Keratinocyte (primary cell): ENCODE measurements around the gene ABCA3.

Experiments used
- EZH2 ChIP-seq: IDR thresholded peaks from one replicate; pipeline ENCODE4 v1.6.1; 2012; ENCODE audit warnings: inconsistent platforms, mild to moderate bottlenecking, low read length, moderate library complexity
- TF ChIP-seq, protein P1 (sequence below), 3 experiments: IDR thresholded peaks in 1 of 3; conservative IDR thresholded peaks in 1 of 3; optimal IDR thresholded peaks in 1 of 3; 2 replicates in 2 of 3; 3 replicates in 1 of 3; pipeline versions ENCODE3 to v1.5.1; 2011; ENCODE audit warnings: low read length in 3 of 3, mild to moderate bottlenecking in 3 of 3, moderate library complexity in 2 of 3, control low read depth in 1 of 3, inconsistent platforms in 1 of 3; ENCODE audit not compliant: insufficient read depth in 2 of 3; ENCODE audit errors: extremely low read depth in 1 of 3

DNA sequence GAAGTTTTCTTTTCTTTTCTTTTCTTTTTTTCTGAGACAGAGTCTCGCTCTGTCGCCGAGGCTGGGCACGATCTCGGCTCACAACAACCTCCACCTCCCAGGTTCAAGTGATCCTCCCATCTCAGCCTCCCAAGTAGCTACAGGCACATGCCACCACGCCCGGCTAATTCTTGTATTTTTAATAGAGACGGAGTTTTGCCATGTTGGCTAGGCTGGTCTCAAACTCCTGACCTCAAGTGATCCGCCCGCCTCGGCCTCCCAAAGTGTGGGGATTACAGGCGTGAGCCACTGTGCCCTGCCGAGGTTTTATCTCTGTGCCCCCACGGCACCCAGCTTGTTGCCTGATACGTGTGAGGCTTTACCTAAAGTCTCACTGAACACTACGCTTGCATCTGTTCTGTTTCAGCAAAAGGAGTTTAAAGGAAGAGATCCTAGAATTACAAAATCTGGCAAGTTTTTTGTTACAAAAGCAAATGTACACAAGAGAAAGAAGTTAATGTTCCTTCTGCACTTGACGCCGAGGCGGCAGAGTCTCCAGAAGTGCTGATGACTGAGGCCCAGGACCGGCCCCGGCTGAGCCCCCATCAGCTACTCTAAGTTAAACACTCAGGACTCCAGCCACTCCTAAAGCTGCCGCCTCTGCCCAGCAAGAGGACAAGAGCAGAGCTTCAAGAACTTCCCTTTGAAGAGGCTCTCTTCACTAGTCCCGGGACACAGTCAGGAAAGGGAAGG lies 9.2 kb downstream of the ABCA3 start:
- TF ChIP-seq EZH2 = no peak
- TF ChIP-seq, protein P1, sequence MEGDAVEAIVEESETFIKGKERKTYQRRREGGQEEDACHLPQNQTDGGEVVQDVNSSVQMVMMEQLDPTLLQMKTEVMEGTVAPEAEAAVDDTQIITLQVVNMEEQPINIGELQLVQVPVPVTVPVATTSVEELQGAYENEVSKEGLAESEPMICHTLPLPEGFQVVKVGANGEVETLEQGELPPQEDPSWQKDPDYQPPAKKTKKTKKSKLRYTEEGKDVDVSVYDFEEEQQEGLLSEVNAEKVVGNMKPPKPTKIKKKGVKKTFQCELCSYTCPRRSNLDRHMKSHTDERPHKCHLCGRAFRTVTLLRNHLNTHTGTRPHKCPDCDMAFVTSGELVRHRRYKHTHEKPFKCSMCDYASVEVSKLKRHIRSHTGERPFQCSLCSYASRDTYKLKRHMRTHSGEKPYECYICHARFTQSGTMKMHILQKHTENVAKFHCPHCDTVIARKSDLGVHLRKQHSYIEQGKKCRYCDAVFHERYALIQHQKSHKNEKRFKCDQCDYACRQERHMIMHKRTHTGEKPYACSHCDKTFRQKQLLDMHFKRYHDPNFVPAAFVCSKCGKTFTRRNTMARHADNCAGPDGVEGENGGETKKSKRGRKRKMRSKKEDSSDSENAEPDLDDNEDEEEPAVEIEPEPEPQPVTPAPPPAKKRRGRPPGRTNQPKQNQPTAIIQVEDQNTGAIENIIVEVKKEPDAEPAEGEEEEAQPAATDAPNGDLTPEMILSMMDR (optimal IDR thresholded peaks at IDR 0.05 in 1 of 3, IDR thresholded peaks at IDR 0.05 in 1 of 3, conservative IDR thresholded peaks at IDR 0.05 in 1 of 3; ENCODE audit: extremely low read depth in 1 of 3, insufficient read depth in 2 of 3, low read length in 3 of 3) = no peak
